Cardiac atrium fibroblast (primary cell): ENCODE results near the gene RDX. TPM values are rescaled to one million over a fixed set of nuclear protein-coding genes. Genes with fewer than 3 reads are reported as not detected.

Experiments
- total RNA-seq: library from RNA; depleted of rRNA; stranded (reverse); fragments of >200 nt; gene quantifications from 2 replicates; pipeline ENCODE4 v1.2.3, GENCODE V29; 2015

RDX gene
- total RNA-seq: 42.6 and 53.9 TPM in 2 replicates

GRCh38 chr11:110296226-110297075, at the start of gene RDX:
Gene RDX (minus strand): TSS chr11:110296614. CDS start chr11:110279692, 16,922 bp downstream.

Other genes starting within 250 kb of the RDX start
- gene ZC3H12C, start 203.2 kb downstream of the RDX start, total RNA-seq: 10.2 and 10.5 TPM in 2 replicates
- gene FDX1, start 133.3 kb upstream of the RDX start, total RNA-seq: 6.8 and 7.4 TPM in 2 replicates